Glutamatergic neuron (in vitro differentiated cells): ENCODE data around the gene NEK3. TPM values are rescaled to one million over a fixed set of nuclear protein-coding genes. Genes with fewer than 3 reads are reported as not detected.

Experiments used
- DNase-seq: peaks from one replicate; pipeline ENCODE4 v3.0.0; 2022
- H3K27ac Mint-ChIP-seq: one replicate; pipeline ENCODE4 v1.8.0; 2020; ENCODE audit warnings: mild to moderate bottlenecking, mixed read lengths, inconsistent platforms; ENCODE audit not compliant: unreplicated experiment
- H3K27me3 Mint-ChIP-seq: one replicate; pipeline ENCODE4 v1.8.0; 2020; ENCODE audit warnings: mild to moderate bottlenecking, moderate library complexity, mixed read lengths, inconsistent platforms; ENCODE audit not compliant: unreplicated experiment
- H3K36me3 Mint-ChIP-seq: one replicate; pipeline ENCODE4 v1.8.0; 2020; ENCODE audit warnings: mild to moderate bottlenecking, mixed read lengths, inconsistent platforms; ENCODE audit not compliant: unreplicated experiment
- H3K4me1 Mint-ChIP-seq: one replicate; pipeline ENCODE4 v1.8.0; 2020; ENCODE audit warnings: mild to moderate bottlenecking, low read depth, mixed read lengths, inconsistent platforms; ENCODE audit not compliant: unreplicated experiment
- H3K4me3 Mint-ChIP-seq: one replicate; pipeline ENCODE4 v1.8.0; 2020; ENCODE audit warnings: mild to moderate bottlenecking, mixed read lengths, inconsistent platforms; ENCODE audit not compliant: unreplicated experiment
- H3K9me3 Mint-ChIP-seq: one replicate; pipeline ENCODE4 v1.8.0; 2020; ENCODE audit warnings: mild to moderate bottlenecking, moderate library complexity, mixed read lengths, inconsistent platforms; ENCODE audit not compliant: unreplicated experiment
- total RNA-seq: library from RNA; stranded (reverse); fragmentation: NEBNext Ultra II Directional; extraction: Animal tissue kit (Norgen Biotek cat#: 25700); gene quantifications from one replicate; pipeline ENCODE4 v1.2.1, GENCODE V29; 2021; ENCODE audit not compliant: unreplicated experiment
- TF ChIP-seq, protein P1 (sequence below): fragments of 200-600 bp; sonication (generic); IDR thresholded peaks from one replicate; pipeline ENCODE4 v1.5.0; 2021; ENCODE audit not compliant: partially characterized antibody, unreplicated experiment

Gene NEK3
- total RNA-seq, 1 donor from 2014 or later = 54.8 TPM

DNA sequence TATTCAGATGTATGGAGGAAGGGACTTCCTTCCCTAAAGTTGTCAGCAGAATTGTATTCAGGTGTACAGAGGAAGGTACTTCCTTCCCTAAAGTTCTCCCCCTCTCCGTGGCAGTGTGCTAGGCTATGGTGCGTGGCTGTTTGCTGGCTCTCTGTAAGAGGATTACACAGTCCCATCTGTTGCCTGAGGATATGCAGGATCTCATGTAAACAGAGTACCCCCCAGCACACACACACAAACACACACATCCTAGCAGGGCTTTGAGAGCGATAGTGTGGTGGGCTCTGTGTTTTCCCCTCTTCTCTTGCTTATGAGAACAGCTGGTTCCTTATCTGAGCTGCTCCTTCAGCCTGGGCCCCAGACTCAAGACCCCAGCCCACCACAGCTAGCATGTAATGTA lies 40.8 kb downstream of the NEK3 start:
- H3K9me3 Mint-ChIP-seq = no peaks in the 10 kb centered on the region
- no peak overlapping the region for H3K4me3 Mint-ChIP-seq
- H3K27me3 Mint-ChIP-seq = no peaks in the 10 kb centered on the region
- TF ChIP-seq, protein P1, sequence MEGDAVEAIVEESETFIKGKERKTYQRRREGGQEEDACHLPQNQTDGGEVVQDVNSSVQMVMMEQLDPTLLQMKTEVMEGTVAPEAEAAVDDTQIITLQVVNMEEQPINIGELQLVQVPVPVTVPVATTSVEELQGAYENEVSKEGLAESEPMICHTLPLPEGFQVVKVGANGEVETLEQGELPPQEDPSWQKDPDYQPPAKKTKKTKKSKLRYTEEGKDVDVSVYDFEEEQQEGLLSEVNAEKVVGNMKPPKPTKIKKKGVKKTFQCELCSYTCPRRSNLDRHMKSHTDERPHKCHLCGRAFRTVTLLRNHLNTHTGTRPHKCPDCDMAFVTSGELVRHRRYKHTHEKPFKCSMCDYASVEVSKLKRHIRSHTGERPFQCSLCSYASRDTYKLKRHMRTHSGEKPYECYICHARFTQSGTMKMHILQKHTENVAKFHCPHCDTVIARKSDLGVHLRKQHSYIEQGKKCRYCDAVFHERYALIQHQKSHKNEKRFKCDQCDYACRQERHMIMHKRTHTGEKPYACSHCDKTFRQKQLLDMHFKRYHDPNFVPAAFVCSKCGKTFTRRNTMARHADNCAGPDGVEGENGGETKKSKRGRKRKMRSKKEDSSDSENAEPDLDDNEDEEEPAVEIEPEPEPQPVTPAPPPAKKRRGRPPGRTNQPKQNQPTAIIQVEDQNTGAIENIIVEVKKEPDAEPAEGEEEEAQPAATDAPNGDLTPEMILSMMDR = no peak
- H3K36me3 Mint-ChIP-seq = no peaks in the 10 kb centered on the region
- H3K27ac Mint-ChIP-seq = no peak overlapping the region
- peaks cover 6% of the 10 kb centered on the region for H3K4me1 Mint-ChIP-seq
- DNase-seq = no peak

DNA sequence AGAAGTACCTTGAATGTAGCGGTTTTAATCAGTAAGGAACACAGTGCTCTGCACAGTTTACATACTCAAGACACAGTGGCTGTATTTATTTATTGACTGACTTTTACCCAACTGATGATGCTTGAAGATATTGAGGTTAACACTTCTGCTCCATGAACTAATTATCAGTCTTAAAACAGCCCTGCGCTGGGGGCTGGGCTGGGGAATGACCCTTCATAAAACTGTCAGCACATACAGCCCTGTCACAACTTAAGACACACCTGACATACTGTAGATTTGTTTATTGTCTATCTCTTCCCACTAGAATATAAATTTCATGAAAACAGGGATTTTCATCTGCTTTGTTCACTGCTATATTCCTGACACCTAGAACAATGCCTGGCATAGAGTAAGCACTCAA lies 41.3 kb downstream of the NEK3 start:
- peaks cover 6% of the 10 kb centered on the region for H3K4me1 Mint-ChIP-seq
- H3K27me3 Mint-ChIP-seq = no peaks in the 10 kb centered on the region
- DNase-seq = no peak
- no peaks in the 10 kb centered on the region for H3K9me3 Mint-ChIP-seq
- H3K4me3 Mint-ChIP-seq = no peak overlapping the region
- H3K27ac Mint-ChIP-seq = no peak overlapping the region
- TF ChIP-seq, protein P1 = no peak
- no peaks in the 10 kb centered on the region for H3K36me3 Mint-ChIP-seq

DNA sequence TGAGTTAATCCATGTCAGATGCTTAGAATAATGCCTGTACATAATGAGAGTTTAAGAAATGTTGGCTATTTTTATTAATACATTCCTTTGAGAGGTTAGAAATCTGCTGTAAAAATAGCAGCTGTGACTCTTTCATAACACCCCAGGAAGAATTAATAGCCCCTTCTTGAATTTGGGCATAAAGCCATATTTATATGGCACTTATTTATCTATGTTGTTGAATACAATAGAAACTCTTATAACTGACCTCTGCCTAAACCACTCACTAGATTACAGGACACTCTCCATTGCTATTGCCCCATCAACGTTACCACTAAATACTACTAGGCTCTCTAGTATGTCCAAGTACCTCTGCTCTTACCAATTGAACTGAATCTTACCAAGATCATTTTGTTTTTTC lies 46.8 kb downstream of the NEK3 start:
- Mint-ChIP-seq H3K27ac (no peak overlapping the region), H3K36me3 (no peaks in the 10 kb centered on the region), H3K4me3 (no peak overlapping the region), H3K27me3 (no peaks in the 10 kb centered on the region), H3K9me3 (no peaks in the 10 kb centered on the region), H3K4me1 (no peaks in the 10 kb centered on the region)
- TF ChIP-seq, protein P1 = no peak
- DNase-seq = no peak

DNA sequence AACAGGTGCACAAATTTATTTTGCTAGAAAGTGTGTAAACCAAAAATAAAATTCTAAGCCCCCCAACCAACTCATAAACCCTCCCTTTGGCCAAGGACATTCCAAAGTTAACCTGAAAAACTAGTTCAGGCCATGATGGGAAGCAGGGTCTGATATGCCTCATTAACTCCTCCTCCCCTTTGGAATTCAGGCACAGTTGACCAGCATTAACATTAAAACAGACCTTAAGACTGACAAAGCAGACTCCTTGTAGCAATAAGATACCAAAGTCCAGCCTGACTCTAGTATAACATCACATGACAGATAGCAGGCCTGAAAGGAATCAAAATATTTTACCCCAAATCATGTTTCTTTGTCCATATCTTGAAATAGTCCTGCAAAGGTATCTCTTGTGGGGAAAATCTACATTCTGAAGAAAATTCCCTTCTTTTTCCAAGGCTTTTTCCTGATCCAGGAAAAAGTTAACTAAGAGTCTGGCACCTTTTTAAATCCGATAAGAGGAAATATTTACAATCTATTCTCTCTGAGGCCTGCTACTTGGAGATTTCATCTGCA lies 50.2 kb downstream of the NEK3 start:
- no peak overlapping the region for H3K27ac Mint-ChIP-seq
- H3K4me1 Mint-ChIP-seq = no peaks in the 10 kb centered on the region
- no peaks in the 10 kb centered on the region for H3K27me3 Mint-ChIP-seq
- H3K9me3 Mint-ChIP-seq = peaks cover 2% of the 10 kb centered on the region
- no peaks in the 10 kb centered on the region for H3K36me3 Mint-ChIP-seq
- H3K4me3 Mint-ChIP-seq = no peak overlapping the region
- TF ChIP-seq, protein P1 = no peak
- no peak for DNase-seq

DNA sequence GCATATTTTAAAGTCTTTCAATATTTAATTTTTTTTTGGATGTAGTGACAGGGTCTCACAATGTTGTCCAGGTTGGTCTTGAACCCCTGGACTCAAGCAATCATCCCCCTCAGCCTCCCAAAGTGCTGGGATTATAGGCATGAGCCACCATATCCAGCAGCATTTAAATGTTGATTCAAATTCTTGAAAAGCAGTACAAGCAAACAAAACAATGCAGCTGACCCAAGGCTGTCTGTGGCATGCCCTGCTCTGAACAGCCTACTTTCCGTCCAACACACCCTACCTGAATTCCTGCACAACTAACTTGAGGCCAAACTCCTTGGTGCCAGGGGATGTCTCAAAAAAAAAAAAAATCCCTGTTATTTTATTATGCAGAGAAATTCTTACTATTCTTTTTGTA lies 53.6 kb downstream of the NEK3 start:
- H3K9me3 Mint-ChIP-seq = peaks cover 2% of the 10 kb centered on the region
- no peaks in the 10 kb centered on the region for H3K27me3 Mint-ChIP-seq
- no peaks in the 10 kb centered on the region for H3K36me3 Mint-ChIP-seq
- no peak for DNase-seq
- TF ChIP-seq, protein P1 = no peak
- no peaks in the 10 kb centered on the region for H3K4me1 Mint-ChIP-seq
- no peak overlapping the region for H3K4me3 Mint-ChIP-seq
- no peak overlapping the region for H3K27ac Mint-ChIP-seq
